BLaER1 treated with 17β-estradiol and CSF1 and Interleukin-3, amounts not matched to agents 10 nM and 100 nM (cell line): ENCODE results near the gene NELFCD.

ENCODE experiments used
- H3K27ac ChIP-seq, 11 experiments: shearing (Covaris generic); formaldehyde crosslinking; 2 replicates each; pipeline ENCODE4 v1.8.1; 2022
- H3K27me3 ChIP-seq, 11 experiments: shearing (Covaris generic); formaldehyde crosslinking; 2 replicates each; pipeline ENCODE4 v1.8.1; 2022
- H3K36me3 ChIP-seq, 11 experiments: shearing (Covaris generic); formaldehyde crosslinking; 2 replicates each; pipeline ENCODE4 v1.8.1; 2022
- H3K4me1 ChIP-seq, 10 experiments: shearing (Covaris generic); formaldehyde crosslinking; 2 replicates each; pipeline ENCODE4 v1.8.1; 2022
- H3K4me2 ChIP-seq, 11 experiments: shearing (Covaris generic); formaldehyde crosslinking; 2 replicates each; pipeline ENCODE4 v1.8.1; 2022
- H3K4me3 ChIP-seq, 10 experiments: shearing (Covaris generic); formaldehyde crosslinking; 2 replicates each; pipeline ENCODE4 v1.8.1; 2022
- H3K9ac ChIP-seq, 11 experiments: shearing (Covaris generic); formaldehyde crosslinking; 2 replicates each; pipeline ENCODE4 v1.8.1; 2022
- H3K9me3 ChIP-seq, 11 experiments: shearing (Covaris generic); formaldehyde crosslinking; replicated peaks in 1 of 11; 2 replicates each; pipeline ENCODE4 v1.8.1; 2022
- H4K20me1 ChIP-seq, 11 experiments: shearing (Covaris generic); formaldehyde crosslinking; 2 replicates each; pipeline ENCODE4 v1.8.1; 2022
- Cebpa-rat ChIP-seq, 11 experiments: shearing (Covaris generic); IDR thresholded peaks; 2 replicates each; pipeline ENCODE4 v1.8.1; 2022

NELFCD gene

DNA sequence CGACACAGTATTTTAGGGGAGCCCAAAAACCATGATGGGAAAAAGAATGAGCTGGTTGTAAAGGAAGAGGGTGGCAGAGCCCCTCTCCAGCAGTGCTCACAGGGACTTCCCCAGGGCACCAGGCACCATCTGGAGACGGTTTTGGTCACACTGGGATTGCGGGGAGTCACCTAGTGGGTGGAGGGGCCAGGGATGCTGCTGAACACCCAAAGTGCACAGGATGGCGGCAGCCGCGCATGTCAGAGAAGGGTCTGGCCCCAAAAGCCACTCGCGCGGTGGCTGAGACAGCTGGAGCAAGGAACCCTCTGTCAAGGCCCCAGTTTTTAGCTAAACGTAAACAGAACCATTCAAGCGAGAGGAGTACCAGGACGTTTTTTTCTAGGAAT, 15.2 kb downstream of the NELFCD start:
- Histone ChIP-seq H3K27me3 (no peaks in the 10 kb centered on the region), H3K9me3 (no peaks in the 10 kb centered on the region), H3K4me1 (peaks cover 0 to 13% (median 0%) of the 10 kb centered on the region in 10 experiments; a peak in 3 of 20 replicates), H3K36me3 (peaks cover 64 to 100% (median 75%) of the 10 kb centered on the region in 11 experiments), H3K4me2 (no peak overlapping the region), H3K4me3 (no peak overlapping the region), H3K9ac (no peak overlapping the region), H3K27ac (no peak overlapping the region; a peak in 1 of 22 replicates), H4K20me1 (peaks cover 8 to 100% (median 34%) of the 10 kb centered on the region in 11 experiments; a peak in 16 of 22 replicates)
- TF ChIP-seq Cebpa-rat (IDR thresholded peaks at IDR 0.05), result no peak

DNA sequence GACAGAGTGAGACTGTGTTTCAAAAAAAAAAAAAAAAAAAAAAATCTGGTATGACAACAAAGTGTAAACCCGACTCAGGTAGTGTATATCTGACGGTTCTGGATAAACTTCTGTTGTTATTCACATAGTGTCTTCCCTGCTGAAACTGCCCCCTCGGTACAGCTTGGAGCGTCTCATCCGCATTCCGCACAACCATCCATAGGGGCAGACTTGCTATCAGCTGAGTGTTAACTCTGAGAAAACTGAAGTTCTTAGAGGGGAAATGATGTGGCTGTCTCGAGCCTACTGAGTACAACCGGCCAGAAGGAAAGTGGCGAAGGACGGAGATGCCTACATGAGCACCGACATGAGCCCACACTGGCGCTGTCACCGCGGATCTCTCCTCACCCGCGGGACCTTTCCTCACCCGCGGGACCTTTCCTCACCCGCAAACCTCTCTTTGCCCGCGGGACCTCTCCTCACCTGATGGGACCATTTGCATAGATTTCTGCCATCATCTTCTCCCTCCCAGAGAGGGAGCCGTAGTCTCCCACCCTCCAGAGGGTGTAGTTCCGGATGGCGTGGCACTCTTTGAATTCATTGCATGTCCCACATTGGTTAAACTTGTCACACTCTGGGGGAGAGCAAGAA, 16.2 kb downstream of the NELFCD start:
- Histone ChIP-seq H3K4me1 (peaks cover 0 to 21% (median 3%) of the 10 kb centered on the region in 10 experiments; a peak in 8 of 20 replicates), H4K20me1 (peaks cover 8 to 100% (median 28%) of the 10 kb centered on the region in 11 experiments; a peak in 16 of 22 replicates), H3K4me2 (no peak overlapping the region), H3K9me3 (no peaks in the 10 kb centered on the region), H3K27ac (no peak overlapping the region), H3K4me3 (no peak overlapping the region), H3K36me3 (peaks cover 54 to 100% (median 65%) of the 10 kb centered on the region in 11 experiments), H3K9ac (0 out of 22 replicates have a peak overlapping the region, but pooled peaks of 1 of the 11 experiments have one; percentile 7), H3K27me3 (no peaks in the 10 kb centered on the region)
- TF ChIP-seq Cebpa-rat (IDR thresholded peaks at IDR 0.05), result no peak

DNA sequence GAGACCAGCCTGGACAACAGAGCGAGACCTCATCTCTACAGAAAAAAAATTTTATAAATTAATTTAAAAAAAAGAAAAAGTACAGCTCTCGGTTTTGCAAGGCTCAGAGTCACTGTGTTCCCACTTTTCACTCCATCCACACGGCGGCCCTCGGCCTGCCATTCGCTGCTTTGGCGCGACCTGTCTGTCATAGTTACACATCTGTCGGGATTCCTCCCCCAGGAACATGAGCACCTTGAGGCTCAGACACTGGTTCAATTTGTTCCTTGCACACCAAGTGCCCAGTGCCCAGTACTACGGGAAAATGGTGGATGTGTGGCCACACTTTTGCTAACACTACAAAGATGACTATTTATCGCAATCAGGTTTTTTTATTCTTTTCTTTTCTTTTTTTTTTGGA, 17.6 kb downstream of the NELFCD start:
- no peak for TF ChIP-seq Cebpa-rat (IDR thresholded peaks at IDR 0.05)
- Histone ChIP-seq H3K4me2 (no peak overlapping the region), H3K27ac (no peak overlapping the region), H3K36me3 (peaks cover 40 to 100% (median 51%) of the 10 kb centered on the region in 11 experiments), H3K9me3 (no peaks in the 10 kb centered on the region), H3K27me3 (no peaks in the 10 kb centered on the region), H4K20me1 (peaks cover under 1 to 100% (median 25%) of the 10 kb centered on the region in 11 experiments; a peak in 16 of 22 replicates), H3K4me1 (peaks cover 9 to 34% (median 15%) of the 10 kb centered on the region in 10 experiments), H3K4me3 (no peak overlapping the region), H3K9ac (no peak overlapping the region)

DNA sequence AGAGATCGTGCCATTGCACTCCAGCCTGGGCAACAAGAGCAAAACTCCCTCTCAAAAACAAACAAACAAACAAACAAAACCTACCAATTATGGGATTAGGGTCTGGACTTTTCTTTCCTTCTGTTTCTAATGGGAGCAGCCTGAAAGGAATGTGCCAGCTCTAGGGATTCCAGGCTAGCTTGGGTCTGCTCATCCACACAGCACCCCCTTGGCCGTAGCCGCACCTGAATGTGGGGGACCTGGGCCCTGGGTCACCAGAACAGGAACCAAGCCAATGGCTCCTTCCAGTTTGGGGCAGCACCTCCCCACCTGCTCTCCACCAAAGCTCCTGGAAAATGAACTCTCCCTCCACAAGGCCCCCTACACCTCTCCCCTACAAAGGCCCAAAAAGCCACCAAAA, 19.3 kb downstream of the NELFCD start:
- H3K27ac ChIP-seq, result no peak overlapping the region
- no peak overlapping the region for H3K4me2 ChIP-seq
- H3K27me3 ChIP-seq, result no peaks in the 10 kb centered on the region
- peaks cover 25 to 38% (median 29%) of the 10 kb centered on the region in 10 experiments for H3K4me1 ChIP-seq
- H3K36me3 ChIP-seq, result peaks cover 24 to 90% (median 34%) of the 10 kb centered on the region in 11 experiments
- H3K9me3 ChIP-seq, result no peaks in the 10 kb centered on the region
- no peak overlapping the region for H3K4me3 ChIP-seq
- TF ChIP-seq Cebpa-rat (IDR thresholded peaks at IDR 0.05), result no peak
- H3K9ac ChIP-seq, result no peak overlapping the region
- H4K20me1 ChIP-seq, result peaks cover 0 to 96% (median 29%) of the 10 kb centered on the region in 11 experiments; a peak in 17 of 22 replicates

DNA sequence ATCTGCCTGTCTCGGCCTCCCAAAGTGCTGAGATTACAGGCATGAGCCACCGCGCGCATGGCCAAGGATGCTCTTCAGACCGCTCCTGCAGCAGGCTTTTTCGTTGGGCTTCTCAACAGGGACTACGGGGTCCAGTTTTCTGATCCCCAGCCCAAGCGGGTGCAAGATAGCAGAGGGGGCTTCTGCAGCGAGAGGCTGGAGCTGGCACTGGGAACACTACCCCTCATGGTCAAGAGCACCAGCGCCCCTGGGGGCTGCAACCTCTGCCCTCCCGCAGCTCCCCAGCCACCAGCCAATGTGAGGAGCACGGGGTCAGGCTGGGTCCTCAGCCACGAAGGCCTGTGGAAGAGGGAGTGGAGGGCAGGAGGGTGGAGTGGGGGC, 20.0 kb downstream of the NELFCD start:
- Histone ChIP-seq H3K9ac (no peak overlapping the region), H3K36me3 (peaks cover 16 to 83% (median 27%) of the 10 kb centered on the region in 11 experiments), H4K20me1 (peaks cover 0 to 88% (median 31%) of the 10 kb centered on the region in 11 experiments; a peak in 16 of 22 replicates), H3K27ac (no peak overlapping the region), H3K4me3 (no peak overlapping the region), H3K27me3 (peaks cover 0 to 7% (median 3%) of the 10 kb centered on the region in 11 experiments; a peak in 14 of 22 replicates), H3K4me2 (no peak overlapping the region), H3K4me1 (peaks cover 33 to 46% (median 36%) of the 10 kb centered on the region in 10 experiments), H3K9me3 (no peaks in the 10 kb centered on the region)
- TF ChIP-seq Cebpa-rat (IDR thresholded peaks at IDR 0.05), result no peak

DNA sequence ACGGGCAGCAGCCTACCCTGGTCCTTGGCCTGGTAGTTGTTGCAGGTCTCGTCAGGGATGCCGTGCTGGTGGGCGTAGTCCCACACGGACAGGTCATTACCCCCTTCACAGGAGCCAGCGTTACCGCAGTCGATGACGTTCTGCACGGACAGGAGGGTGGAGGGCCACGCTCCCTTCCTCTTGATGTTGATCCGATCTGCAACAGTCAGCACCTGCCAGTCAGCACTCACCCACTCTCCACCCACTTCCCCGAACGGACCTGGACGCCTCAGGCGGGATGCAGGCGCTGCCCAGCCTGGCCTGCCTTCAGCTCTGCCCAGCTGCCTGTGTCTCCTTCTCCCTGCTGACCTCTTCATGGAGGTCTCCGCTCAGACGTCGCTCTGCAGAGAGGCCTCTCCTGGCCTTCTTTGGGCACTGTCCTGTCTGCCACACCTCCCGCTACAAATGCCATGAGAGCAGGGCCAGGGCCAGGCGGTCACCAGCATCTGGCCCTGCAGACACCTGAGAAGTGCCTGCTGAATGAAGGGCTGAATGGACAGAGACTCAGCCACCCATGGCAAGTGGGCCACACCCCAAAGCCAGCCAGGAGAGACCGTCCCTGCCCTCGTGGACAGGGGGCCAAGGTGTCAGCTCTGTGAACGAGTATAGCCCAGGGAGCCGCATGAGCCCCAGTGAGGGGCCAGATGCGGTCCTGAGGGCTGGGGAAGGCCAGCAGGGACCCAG, 20.6 kb downstream of the NELFCD start:
- H3K4me1 ChIP-seq, result peaks cover 38 to 51% (median 42%) of the 10 kb centered on the region in 10 experiments
- H3K36me3 ChIP-seq, result peaks cover 11 to 77% (median 21%) of the 10 kb centered on the region in 11 experiments
- peaks cover 0 to 83% (median 33%) of the 10 kb centered on the region in 11 experiments; a peak in 16 of 22 replicates for H4K20me1 ChIP-seq
- H3K27ac ChIP-seq, result no peak overlapping the region
- no peak for TF ChIP-seq Cebpa-rat (IDR thresholded peaks at IDR 0.05)
- peak overlapping the region in 2 of 11 experiments; percentile 95 to 96; a peak in 2 of 22 replicates for H3K4me2 ChIP-seq
- H3K27me3 ChIP-seq, result peaks cover 0 to 12% (median 8%) of the 10 kb centered on the region in 11 experiments; a peak in 16 of 22 replicates
- H3K4me3 ChIP-seq, result no peak overlapping the region
- H3K9me3 ChIP-seq, result no peaks in the 10 kb centered on the region
- H3K9ac ChIP-seq, result no peak overlapping the region

DNA sequence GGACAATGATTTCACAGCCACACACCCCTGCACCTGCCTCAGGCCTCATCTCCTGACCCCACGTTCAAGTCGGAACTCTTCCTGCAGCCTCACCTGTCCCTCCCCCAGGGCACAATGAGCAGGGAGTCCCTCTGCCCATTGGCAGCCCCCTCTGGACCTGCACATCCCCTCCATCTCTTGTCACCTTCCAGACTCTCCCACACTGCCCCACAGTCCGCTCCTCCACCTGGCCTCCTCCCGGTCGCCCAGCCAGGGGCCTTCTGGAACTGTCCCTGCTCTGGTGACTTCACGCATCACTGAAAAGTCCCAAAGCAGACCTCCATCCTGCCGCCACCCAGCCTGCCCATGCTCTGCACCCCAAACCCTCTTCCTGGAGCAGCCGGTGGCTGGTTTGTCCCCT, 21.3 kb downstream of the NELFCD start:
- Histone ChIP-seq H3K4me3 (no peak overlapping the region), H3K4me1 (peaks cover 46 to 59% (median 48%) of the 10 kb centered on the region in 10 experiments), H4K20me1 (peaks cover 0 to 75% (median 33%) of the 10 kb centered on the region in 11 experiments; a peak in 16 of 22 replicates), H3K4me2 (peak overlapping the region in 4 of 11 experiments; percentile 95 to 100 (median 98); a peak in 7 of 22 replicates), H3K36me3 (peaks cover 3 to 69% (median 13%) of the 10 kb centered on the region in 11 experiments), H3K27ac (no peak overlapping the region), H3K9me3 (no peaks in the 10 kb centered on the region), H3K9ac (peak overlapping the region in 3 of 11 experiments; percentile 13 to 98 (median 16); a peak in 1 of 22 replicates), H3K27me3 (peaks cover 0 to 19% (median 15%) of the 10 kb centered on the region in 11 experiments; a peak in 16 of 22 replicates)
- no peak for TF ChIP-seq Cebpa-rat (IDR thresholded peaks at IDR 0.05)

DNA sequence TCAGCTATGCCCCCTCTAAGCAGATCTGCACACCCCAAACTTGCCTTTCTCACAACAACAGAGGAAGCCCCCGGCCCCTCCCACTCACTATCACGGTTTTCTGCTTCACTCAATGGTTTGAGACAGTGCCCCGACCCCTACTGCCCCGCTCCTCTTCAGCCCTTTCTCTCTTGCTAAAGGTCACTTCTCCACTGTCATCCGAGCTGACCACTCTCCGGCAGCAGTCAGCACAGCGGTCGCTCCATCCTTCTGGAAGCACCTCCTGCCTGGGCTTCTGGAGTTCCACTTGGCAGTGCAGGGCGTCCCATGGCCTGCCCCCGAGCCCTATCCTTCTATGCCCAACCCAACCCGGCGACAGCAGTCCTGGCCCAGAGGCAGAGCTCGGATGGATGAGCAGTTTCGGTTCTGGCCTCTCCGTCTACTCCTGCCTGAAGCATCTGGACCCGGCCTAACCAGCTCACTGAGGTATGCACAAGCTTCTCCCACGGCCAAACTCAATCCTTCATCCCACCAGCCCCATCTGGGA, 21.9 kb downstream of the NELFCD start:
- no peak for TF ChIP-seq Cebpa-rat (IDR thresholded peaks at IDR 0.05)
- Histone ChIP-seq H3K9me3 (no peaks in the 10 kb centered on the region), H3K27ac (no peak overlapping the region; a peak in 1 of 22 replicates), H3K9ac (peak overlapping the region in 3 of 11 experiments; percentile 5 to 98 (median 16); a peak in 3 of 22 replicates), H3K36me3 (peaks cover 0 to 64% (median 8%) of the 10 kb centered on the region in 11 experiments; a peak in 14 of 22 replicates), H3K27me3 (peaks cover 0 to 22% (median 15%) of the 10 kb centered on the region in 11 experiments; a peak in 16 of 22 replicates), H4K20me1 (peaks cover 0 to 70% (median 28%) of the 10 kb centered on the region in 11 experiments; a peak in 16 of 22 replicates), H3K4me2 (peak overlapping the region in 9 of 11 experiments; percentile 95 to 100 (median 97); a peak in 16 of 22 replicates), H3K4me1 (peaks cover 51 to 65% (median 53%) of the 10 kb centered on the region in 10 experiments), H3K4me3 (0 out of 20 replicates have a peak overlapping the region, but pooled peaks of 2 of the 10 experiments have one; percentile 9 to 70)
